K562 (cell line): ENCODE measurements around the gene ALPP. TPM values are rescaled to one million over a fixed set of nuclear protein-coding genes. Genes with fewer than 3 reads are reported as not detected.

ENCODE experiments used
- ATAC-seq: fragments of 200-7000 bp; cut with Tn5 transposase; 3 replicates; pipeline ENCODE4 v1.9.1; 2020; ENCODE audit warnings: moderate library complexity
- BruUV-seq: library from RNA; stranded (reverse); fragments of 400-500 nt; replicated peaks from 2 replicates; lab custom pipeline; 2021; lab: Mats Ljungman, UMichigan
- CTCF ChIA-PET: fragments of 300-600 bp; formaldehyde crosslinking; extraction: SDS; loops from one replicate; lab custom pipeline; 2021; ENCODE audit warnings: low intra/inter-chr PET ratio; lab: Yijun Ruan, JAX
- POLR2A ChIA-PET: fragments of 300-600, 350-650 bp; sonication (Branson Sonifier 250); formaldehyde crosslinking; extraction: SDS; loops from one replicate; lab custom pipeline; 2021; ENCODE audit warnings: antibody characterized with exemption, inconsistent platforms; lab: Yijun Ruan, JAX
- DNase-seq, 4 experiments: peaks; one replicate each; pipeline versions ENCODE4 v3.0.0 to v3.0.0-alpha.2; 2011 to 2018; ENCODE audit warnings: low spot score in 3 of 4, mixed read lengths in 3 of 4; ENCODE audit errors: extremely low read depth in 1 of 4
- FAIRE-seq: peaks from 2 replicates; lab custom pipeline; 2011; peaks lifted over from hg19 to GRCh38; lab: Jason Lieb, UNC
- H2AFZ ChIP-seq: 2 replicates; pipeline ENCODE4 v1.6.0; 2011; ENCODE audit warnings: low read depth, low read length, control low read depth, inconsistent platforms
- H3K27ac ChIP-seq: fragments of 200-600 bp; 3 replicates; pipeline ENCODE4 v1.8.0; 2011; ENCODE audit warnings: low read depth, mild to moderate bottlenecking, control low read depth, inconsistent platforms, low read length, moderate library complexity, mixed read lengths; ENCODE audit errors: extremely low read depth
- H3K27me3 ChIP-seq, 2 experiments: fragments of 300-600 bp in 1 of 2; 2 replicates in 1 of 2; 3 replicates in 1 of 2; pipeline versions ENCODE4 v1.6.0 to v1.8.0; 2011; ENCODE audit warnings: inconsistent platforms in 2 of 2, low read length in 2 of 2, mild to moderate bottlenecking in 1 of 2, mixed read lengths in 1 of 2, moderate library complexity in 1 of 2; ENCODE audit not compliant: control insufficient read depth in 2 of 2, insufficient read depth in 2 of 2
- H3K36me3 ChIP-seq: fragments of 300-600 bp; 3 replicates; pipeline ENCODE4 v1.8.0; 2011; ENCODE audit warnings: mild to moderate bottlenecking, low read length, inconsistent platforms; ENCODE audit not compliant: control insufficient read depth, insufficient read depth
- H3K4me1 ChIP-seq, 2 experiments: fragments of 200-600 bp in 1 of 2; replicated peaks in 1 of 2; 2 replicates in 1 of 2; 3 replicates in 1 of 2; pipeline versions ENCODE4 v1.5.1 to v1.8.0; 2011; ENCODE audit warnings: inconsistent platforms in 2 of 2, low read length in 2 of 2, mild to moderate bottlenecking in 1 of 2, mixed read lengths in 1 of 2, moderate library complexity in 1 of 2; ENCODE audit not compliant: control insufficient read depth in 2 of 2, insufficient read depth in 2 of 2
- H3K4me2 ChIP-seq: 2 replicates; pipeline ENCODE4 v1.6.1; 2011; ENCODE audit warnings: low read length, control low read depth, inconsistent platforms, mixed read lengths; ENCODE audit not compliant: insufficient read depth
- H3K4me3 ChIP-seq: fragments of 200-600 bp; sonication (generic), shearing (Covaris generic); 2 replicates; pipeline ENCODE4 v1.5.1; 2016; ENCODE audit warnings: control low read depth, inconsistent platforms
- H3K79me2 ChIP-seq: fragments of 200-600 bp; 3 replicates; pipeline ENCODE4 v1.8.0; 2011; ENCODE audit warnings: low read length, inconsistent platforms; ENCODE audit not compliant: control insufficient read depth, insufficient read depth
- H3K9ac ChIP-seq, 2 experiments: 2 replicates each; pipeline versions ENCODE4 v1.6.0 to v1.6.1; 2011; ENCODE audit warnings: low read depth in 2 of 2, low read length in 2 of 2, control low read depth in 1 of 2, inconsistent platforms in 1 of 2, mild to moderate bottlenecking in 1 of 2, mixed read lengths in 1 of 2; ENCODE audit not compliant: insufficient read depth in 1 of 2
- H3K9me1 ChIP-seq: one replicate; pipeline ENCODE4 v1.6.0; 2011; ENCODE audit warnings: inconsistent platforms, mild to moderate bottlenecking, low read length, moderate library complexity; ENCODE audit not compliant: control insufficient read depth, insufficient read depth
- H3K9me3 ChIP-seq: replicated peaks from 2 replicates; pipeline ENCODE4 v1.5.1; 2011; ENCODE audit warnings: low read depth, low read length, inconsistent platforms; ENCODE audit not compliant: control insufficient read depth, insufficient read depth
- H4K20me1 ChIP-seq: replicated peaks from 2 replicates; pipeline ENCODE4 v1.6.1; 2011; ENCODE audit warnings: low read length, inconsistent platforms, mixed read lengths; ENCODE audit not compliant: control insufficient read depth, insufficient read depth
- ARID3B ChIP-seq: fragments of 250-450 bp; sonication (Bioruptor Pico); IDR thresholded peaks from 2 replicates; pipeline ENCODE4 v1.4.0; 2020; ENCODE audit warnings: borderline replicate concordance
- ATF3 ChIP-seq, 2 experiments: fragments of 450-650 bp in 1 of 2; sonication (generic) in 1 of 2; formaldehyde crosslinking in 1 of 2; IDR thresholded peaks in 1 of 2; conservative IDR thresholded peaks in 1 of 2; 2 replicates each; pipeline versions ENCODE4 v1.6.1 to v1.8.1; 2016 to 2023; ENCODE audit warnings: mild to moderate bottlenecking in 2 of 2, moderate library complexity in 2 of 2, inconsistent platforms in 1 of 2, missing genetic modification reagents in 1 of 2
- CSDE1 ChIP-seq, 2 experiments: fragments of 450-650 bp; IDR thresholded peaks; 2 replicates each; pipeline ENCODE4 v1.6.1; 2016; ENCODE audit warnings: mild to moderate bottlenecking in 1 of 2
- MBD1 ChIP-seq: fragments of 250-450 bp; sonication (Bioruptor Pico); IDR thresholded peaks from 2 replicates; pipeline ENCODE4 v1.8.0; 2022; ENCODE audit warnings: inconsistent platforms
- MCM3 ChIP-seq: fragments of 450-650 bp; IDR thresholded peaks from 2 replicates; pipeline ENCODE4 v1.6.1; 2016
- MXI1 ChIP-seq: IDR thresholded peaks from 2 replicates; pipeline ENCODE4 v1.6.1; 2011; ENCODE audit warnings: low read depth, mild to moderate bottlenecking, improper control_type of control experiment, low read length
- NFIC ChIP-seq: fragments of 450-650 bp; IDR thresholded peaks from 2 replicates; pipeline ENCODE4 v1.6.1; 2017; ENCODE audit warnings: mild to moderate bottlenecking, inconsistent platforms
- NR0B1 ChIP-seq: fragments of 450-650 bp; IDR thresholded peaks from one replicate; pipeline ENCODE4 v1.6.1; 2018; ENCODE audit warnings: mild to moderate bottlenecking, moderate library complexity; ENCODE audit not compliant: partially characterized antibody
- SIRT6 ChIP-seq: IDR thresholded peaks from one replicate; pipeline ENCODE4 v1.6.1; 2012; ENCODE audit warnings: low read depth, mild to moderate bottlenecking, control low read depth, inconsistent platforms, low read length, moderate library complexity
- TAF15 ChIP-seq: fragments of 200-400 bp; formaldehyde crosslinking; IDR thresholded peaks from 2 replicates; pipeline ENCODE4 v1.6.1; 2017; ENCODE audit warnings: mild to moderate bottlenecking, low read depth, low read length, moderate library complexity
- ZFP30 ChIP-seq: fragments of 250-450 bp; sonication (Bioruptor Pico); IDR thresholded peaks from 2 replicates; pipeline ENCODE4 v1.8.0; 2022; ENCODE audit warnings: moderate library complexity, mild to moderate bottlenecking, inconsistent platforms, borderline replicate concordance
- ZNF589 ChIP-seq: fragments of 200-800 bp; sonication (Bioruptor generic); IDR thresholded peaks from 2 replicates; pipeline ENCODE4 v1.6.1; 2016; ENCODE audit warnings: low read depth, missing genetic modification characterization, missing compliant biosample characterization
- WGBS: fragments of 100-300 bp; shearing (Covaris generic); methylation state at CpG from one replicate; pipeline ENCODE4 v1.1.6; 2016; ENCODE audit warnings: low coverage, mixed read lengths; ENCODE audit not compliant: insufficient coverage; ENCODE audit errors: missing lambda C conversion rate; 5-methylcytosine and 5-hydroxymethylcytosine counted together
- in situ Hi-C: fragments of 300-500 bp; cut with MboI; formaldehyde crosslinking; loops from 4 replicates; pipeline ENCODE4 v1.15.0; 2018; ENCODE audit warnings: inconsistent platforms, mixed read lengths
- intact Hi-C: fragments of 100-400 bp; cut with micrococcal nuclease; formaldehyde crosslinking; loops from 2 replicates; pipeline ENCODE4 v1.14.2; 2022
- polyA plus RNA-seq, 8 experiments: library from polyadenylated mRNA; depleted of rRNA in 4 of 8; stranded (reverse) in 5 of 8; unstranded in 3 of 8; fragments of >200 nt; fragmentation: Nextera tagmentation in 2 of 8; fragmentation: Illumina TruSeq in 1 of 8; extraction: Ambion mirVana in 2 of 8; extraction: Trizol in 1 of 8; gene quantifications; 2 replicates each; pipeline versions ENCODE4 v1.2.1 to v1.2.3, GENCODE V29; 2011 to 2014; ENCODE audit warnings: inconsistent platforms in 1 of 8, missing spikeins in 1 of 8
- total RNA-seq, 7 experiments: library from RNA; depleted of rRNA in 6 of 7; stranded (reverse); fragments of >200 nt in 6 of 7; fragmentation: Illumina TruSeq in 2 of 7; extraction: Trizol in 2 of 7; gene quantifications; 2 replicates each; pipeline versions ENCODE4 v1.2.1 to v1.2.3, GENCODE V29; 2011 to 2021; ENCODE audit warnings: low replicate concordance in 1 of 7

The ALPP gene
- total and polyA plus RNA-seq, 9 of the 15 experiments (the other 6 are each of a cell fraction or from before 2014, with no cell fraction given), result 0.03 TPM; not detected in 8

- Histone ChIP-seq H4K20me1 (no peaks in the 10 kb centered on the region), H3K36me3 (no peaks in the 10 kb centered on the region), H2AFZ (no peak overlapping the region), H3K9me1 (no peaks in the 10 kb centered on the region), H3K9ac (no peak overlapping the region), H3K27ac (no peak overlapping the region), H3K79me2 (no peaks in the 10 kb centered on the region), H3K4me1 (peaks cover 0 to 4% of the 10 kb centered on the region in 2 experiments; a peak in 1 of 5 replicates), H3K4me3 (no peak overlapping the region), H3K9me3 (no peaks in the 10 kb centered on the region), H3K27me3 (peaks cover 2 to 17% of the 10 kb centered on the region in 2 experiments; a peak in 4 of 5 replicates), H3K4me2 (no peak overlapping the region)
- in situ Hi-C loops (no loop called here), intact Hi-C loops (no loop called here)
- ATAC-seq (no peak), DNase-seq (no peak), FAIRE-seq (no peak)
- ChIA-PET POLR2A (no interaction called here), CTCF (interaction anchor here (0.7 kb wide), 1 partner anchor 248 kb away, joined by 3 read pairs; no protein-coding TSS in a partner anchor)
- WGBS, result 68% methylated on average over 25 of the region's 75 CpGs
- TF ChIP-seq NR0B1 (no peak), MCM3 (no peak), ARID3B (CRISPR knock-in tag) (no peak), TAF15 (no peak), CSDE1 (IDR thresholded peaks at IDR 0.05) (no peak), NFIC (no peak), MXI1 (no peak), SIRT6 (no peak), MBD1 (CRISPR knock-in tag) (no peak), ZFP30 (no peak), ZNF589 (no peak), ATF3 (IDR thresholded peaks at IDR 0.05) (no peak), ATF3 (CRISPR knock-in tag; conservative IDR thresholded peaks at IDR 0.05) (no peak)
- no TSS peak for BruUV-seq
Measured at GRCh38 chr2:232386740-232387450, 8.3 kb downstream of the ALPP start.
